ENCODE data around the gene TNIK.

Gene TNIK

GRCh38 chr3:171186817-171187500 is 273.2 kb downstream of the TNIK start:
- no peak for DNase-seq (ENCODE audit: low read depth)

- peak; percentile 47 for DNase-seq (ENCODE audit: low read depth)
Observed at GRCh38 chr3:171186383-171186782, 273.8 kb downstream of the TNIK start.

- DNase-seq (ENCODE audit: low read depth): no peak
Observed at GRCh38 chr3:171185959-171186358, 274.2 kb downstream of the TNIK start.

GRCh38 chr3:171184372-171184771 is 275.8 kb downstream of the TNIK start:
- DNase-seq (ENCODE audit: low read depth): no peak

- peak; percentile 39 for DNase-seq (ENCODE audit: low read depth)
Observed at GRCh38 chr3:171183042-171183441, 277.2 kb downstream of the TNIK start.

- peak; percentile 59 for DNase-seq (ENCODE audit: low read depth)
Observed at GRCh38 chr3:171181907-171182690, 278.1 kb downstream of the TNIK start.

GRCh38 chr3:171178714-171179113 is 281.5 kb downstream of the TNIK start:
- DNase-seq (ENCODE audit: low read depth): peak; percentile 32

- no peak for DNase-seq (ENCODE audit: low read depth)
Observed at GRCh38 chr3:171177553-171177952, 282.7 kb downstream of the TNIK start.

GRCh38 chr3:171177056-171177455 is 283.1 kb downstream of the TNIK start:
- DNase-seq (ENCODE audit: low read depth): peak; percentile 35

- peak; percentile 43 for DNase-seq (ENCODE audit: low read depth)
Observed at GRCh38 chr3:171176244-171176933, 283.8 kb downstream of the TNIK start.

GRCh38 chr3:171175741-171176234 is 284.4 kb downstream of the TNIK start:
- DNase-seq (ENCODE audit: low read depth): peak; percentile 72

GRCh38 chr3:171173736-171174135 is 286.5 kb downstream of the TNIK start:
- DNase-seq (ENCODE audit: low read depth): no peak

- DNase-seq (ENCODE audit: low read depth): no peak
Observed at GRCh38 chr3:171172070-171172469, 288.1 kb downstream of the TNIK start.

GRCh38 chr3:171169866-171170265 is 290.3 kb downstream of the TNIK start:
- no peak for DNase-seq (ENCODE audit: low read depth)

GRCh38 chr3:171169443-171169842 is 290.8 kb downstream of the TNIK start:
- DNase-seq (ENCODE audit: low read depth): no peak

GRCh38 chr3:171168551-171168950 is 291.7 kb downstream of the TNIK start:
- DNase-seq (ENCODE audit: low read depth): no peak

- peak; percentile 53 for DNase-seq (ENCODE audit: low read depth)
Observed at GRCh38 chr3:171168086-171168485, 292.1 kb downstream of the TNIK start.

- DNase-seq (ENCODE audit: low read depth): peak; percentile 53
Observed at GRCh38 chr3:171165983-171166382, 294.2 kb downstream of the TNIK start.

GRCh38 chr3:171165499-171165921 is 294.7 kb downstream of the TNIK start:
- no peak for DNase-seq (ENCODE audit: low read depth)

GRCh38 chr3:171164067-171164465 is 296.1 kb downstream of the TNIK start:
- DNase-seq (ENCODE audit: low read depth): peak; percentile 33

- DNase-seq (ENCODE audit: low read depth): no peak
Observed at GRCh38 chr3:171163101-171164066, 296.8 kb downstream of the TNIK start.
